ENCODE measurements around the gene DHX35.

- TF ChIP-seq, protein P1, sequence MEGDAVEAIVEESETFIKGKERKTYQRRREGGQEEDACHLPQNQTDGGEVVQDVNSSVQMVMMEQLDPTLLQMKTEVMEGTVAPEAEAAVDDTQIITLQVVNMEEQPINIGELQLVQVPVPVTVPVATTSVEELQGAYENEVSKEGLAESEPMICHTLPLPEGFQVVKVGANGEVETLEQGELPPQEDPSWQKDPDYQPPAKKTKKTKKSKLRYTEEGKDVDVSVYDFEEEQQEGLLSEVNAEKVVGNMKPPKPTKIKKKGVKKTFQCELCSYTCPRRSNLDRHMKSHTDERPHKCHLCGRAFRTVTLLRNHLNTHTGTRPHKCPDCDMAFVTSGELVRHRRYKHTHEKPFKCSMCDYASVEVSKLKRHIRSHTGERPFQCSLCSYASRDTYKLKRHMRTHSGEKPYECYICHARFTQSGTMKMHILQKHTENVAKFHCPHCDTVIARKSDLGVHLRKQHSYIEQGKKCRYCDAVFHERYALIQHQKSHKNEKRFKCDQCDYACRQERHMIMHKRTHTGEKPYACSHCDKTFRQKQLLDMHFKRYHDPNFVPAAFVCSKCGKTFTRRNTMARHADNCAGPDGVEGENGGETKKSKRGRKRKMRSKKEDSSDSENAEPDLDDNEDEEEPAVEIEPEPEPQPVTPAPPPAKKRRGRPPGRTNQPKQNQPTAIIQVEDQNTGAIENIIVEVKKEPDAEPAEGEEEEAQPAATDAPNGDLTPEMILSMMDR (conservative IDR thresholded peaks at IDR 0.05; ENCODE audit: low read depth in 2 of 2), result no peak
- TF ChIP-seq POLR2AphosphoS5 (IDR thresholded peaks at IDR 0.05; ENCODE audit: low read depth), result no peak
Observed at GRCh38 chr20:38950254-38950653, 11.9 kb upstream of the DHX35 start.
